SK-N-MC (cell line): ENCODE results near the gene FLRT1.

ENCODE experiments used
- EZH2 ChIP-seq: fragments of 200-600 bp; sonication (generic); IDR thresholded peaks from one replicate; pipeline ENCODE4 v1.6.1; 2017; ENCODE audit warnings: antibody characterized with exemption
- FOXP2 ChIP-seq: optimal IDR thresholded peaks from 2 replicates; pipeline ENCODE3; 2011; ENCODE audit warnings: mild to moderate bottlenecking, moderate library complexity; ENCODE audit not compliant: insufficient read depth; ENCODE audit errors: extremely low read length, control extremely low read depth
- POLR2AphosphoS5 ChIP-seq: IDR thresholded peaks from 2 replicates; pipeline ENCODE4 v1.6.1; 2012; ENCODE audit warnings: mild to moderate bottlenecking, low read depth, low read length, borderline replicate concordance

DNA sequence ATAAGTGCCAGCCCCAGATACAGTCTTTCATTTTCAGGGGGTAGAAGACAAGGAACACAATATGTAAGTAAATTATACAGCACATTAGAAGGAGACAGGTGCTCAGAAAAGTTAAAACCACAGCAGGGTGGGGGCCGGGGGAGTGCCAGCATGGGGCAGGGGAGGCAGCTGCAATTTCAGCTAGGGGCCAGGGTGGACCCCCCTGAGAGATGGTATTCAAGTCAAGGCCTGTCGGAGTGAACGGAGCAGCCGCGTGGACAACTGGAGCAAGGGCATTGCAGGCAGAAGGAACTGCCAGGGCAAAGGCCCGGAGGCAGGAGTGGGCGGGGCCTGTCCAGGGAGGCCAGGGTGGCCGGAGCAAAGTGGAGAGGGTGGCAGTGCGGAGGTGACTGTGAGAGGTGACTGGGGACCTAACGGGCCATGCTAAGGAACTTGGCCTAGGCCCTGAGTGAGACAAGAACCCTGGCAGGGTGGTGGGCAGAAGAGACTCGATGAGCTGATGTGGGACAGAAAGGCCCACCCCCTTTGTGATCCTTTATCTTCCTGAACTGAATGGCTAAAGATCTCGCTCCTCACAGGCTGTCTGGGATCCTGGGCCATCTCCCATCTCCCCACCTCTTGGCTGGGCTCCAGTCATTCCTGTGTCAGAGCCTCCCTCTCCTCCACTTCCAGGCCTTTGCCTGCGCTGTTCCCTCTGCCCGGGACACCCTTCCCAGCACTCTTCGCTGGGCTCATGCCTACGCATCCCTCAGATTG lies 22.4 kb upstream of the FLRT1 start:
- TF ChIP-seq EZH2 (no peak), POLR2AphosphoS5 (no peak), FOXP2 (no peak)
